ENCODE data around the gene KCNQ1.
A peak's percentile ranks its signal among the peaks of the same experiment; 100 is the strongest.

- TF ChIP-seq GATA3 (IDR thresholded peaks at IDR 0.05; ENCODE audit: low read depth, low read length), result no peak
- TF ChIP-seq GATA2 (IDR thresholded peaks at IDR 0.05; ENCODE audit: low read depth, low read length), result 0 out of 2 replicates have a peak, but pooled peaks have one; percentile 38
Measured at GRCh38 chr11:2461253-2461955, 16.6 kb downstream of the KCNQ1 start.
